ENCODE results near the gene MYL12A. TPM values are rescaled to one million over a fixed set of nuclear protein-coding genes. Genes with fewer than 3 reads are reported as not detected.

The MYL12A gene
- total RNA-seq, 1 donor from 2014 or later: 421 TPM

DNA sequence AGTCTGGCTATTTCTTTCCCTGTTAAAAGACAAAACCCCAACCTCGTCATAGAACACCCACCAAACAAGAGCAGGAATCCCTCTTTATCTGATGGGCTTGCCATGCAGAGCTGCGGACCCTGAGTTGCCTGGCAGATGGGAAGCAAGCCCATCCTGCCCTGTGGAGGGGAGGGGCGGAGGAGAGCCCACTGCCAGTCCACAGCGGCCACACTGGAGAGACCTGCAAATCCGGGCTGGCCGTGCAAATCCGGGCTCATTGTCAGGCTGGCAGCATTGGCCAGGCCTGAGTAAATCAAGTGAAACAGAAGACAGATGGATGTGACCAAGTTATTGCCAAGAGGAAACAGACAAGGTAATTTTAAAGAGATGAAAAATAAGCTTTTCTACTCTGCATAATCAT lies 36.3 kb downstream of the MYL12A start:
- Histone ChIP-seq H3K4me1 (peaks cover 0 to 3% of the 10 kb centered on the region in 2 donors), H3K4me3 (no peak overlapping the region), H3K27ac (no peak overlapping the region), H3K9me3 (no peaks in the 10 kb centered on the region), H3K27me3 (no peaks in the 10 kb centered on the region), H3K36me3 (peaks cover 0 to 6% of the 10 kb centered on the region in 2 donors)
- intact Hi-C loops (cut with DNase I): loop anchor here (2.0 to 10.0 kb wide), 4 partner anchors 168 to 713 kb away; partner anchors contain the start of gene TGIF1
- TF ChIP-seq, protein P1, sequence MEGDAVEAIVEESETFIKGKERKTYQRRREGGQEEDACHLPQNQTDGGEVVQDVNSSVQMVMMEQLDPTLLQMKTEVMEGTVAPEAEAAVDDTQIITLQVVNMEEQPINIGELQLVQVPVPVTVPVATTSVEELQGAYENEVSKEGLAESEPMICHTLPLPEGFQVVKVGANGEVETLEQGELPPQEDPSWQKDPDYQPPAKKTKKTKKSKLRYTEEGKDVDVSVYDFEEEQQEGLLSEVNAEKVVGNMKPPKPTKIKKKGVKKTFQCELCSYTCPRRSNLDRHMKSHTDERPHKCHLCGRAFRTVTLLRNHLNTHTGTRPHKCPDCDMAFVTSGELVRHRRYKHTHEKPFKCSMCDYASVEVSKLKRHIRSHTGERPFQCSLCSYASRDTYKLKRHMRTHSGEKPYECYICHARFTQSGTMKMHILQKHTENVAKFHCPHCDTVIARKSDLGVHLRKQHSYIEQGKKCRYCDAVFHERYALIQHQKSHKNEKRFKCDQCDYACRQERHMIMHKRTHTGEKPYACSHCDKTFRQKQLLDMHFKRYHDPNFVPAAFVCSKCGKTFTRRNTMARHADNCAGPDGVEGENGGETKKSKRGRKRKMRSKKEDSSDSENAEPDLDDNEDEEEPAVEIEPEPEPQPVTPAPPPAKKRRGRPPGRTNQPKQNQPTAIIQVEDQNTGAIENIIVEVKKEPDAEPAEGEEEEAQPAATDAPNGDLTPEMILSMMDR (IDR thresholded peaks at IDR 0.05): no peak
- DNase-seq (ENCODE audit: low spot score in 2 of 2): no peak

DNA sequence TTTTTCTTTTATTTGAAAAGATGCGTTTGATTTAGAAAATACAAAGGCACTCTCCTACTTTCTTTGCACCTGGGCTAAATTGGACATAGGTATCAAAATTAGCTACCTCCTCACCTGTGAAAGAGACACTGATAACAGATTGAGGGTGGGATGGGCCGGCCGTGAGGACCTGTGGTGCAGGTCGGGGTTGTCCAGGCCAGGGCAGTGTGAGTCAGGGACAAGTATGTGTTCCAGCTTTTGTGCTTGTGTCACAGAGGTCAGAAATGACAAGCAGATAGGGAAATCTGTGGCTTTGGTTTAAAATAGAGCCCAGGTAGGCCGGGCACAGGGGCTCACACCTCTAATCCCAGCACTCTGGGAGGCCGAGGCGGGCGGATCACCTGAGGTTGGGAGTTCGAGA lies 36.9 kb downstream of the MYL12A start:
- peaks cover 0 to 3% of the 10 kb centered on the region in 2 donors for H3K4me1 ChIP-seq
- intact Hi-C loops (cut with DNase I): loop anchor here (5.0 to 10.0 kb wide), 3 partner anchors 168 to 713 kb away; partner anchors contain the start of gene TGIF1
- H3K27me3 ChIP-seq: no peaks in the 10 kb centered on the region
- H3K36me3 ChIP-seq: peaks cover 0 to under 1% of the 10 kb centered on the region in 2 donors
- no peaks in the 10 kb centered on the region for H3K9me3 ChIP-seq
- no peak overlapping the region for H3K4me3 ChIP-seq
- DNase-seq (ENCODE audit: low spot score in 2 of 2): no peak
- no peak overlapping the region for H3K27ac ChIP-seq
- TF ChIP-seq, protein P1 (IDR thresholded peaks at IDR 0.05): no peak

DNA sequence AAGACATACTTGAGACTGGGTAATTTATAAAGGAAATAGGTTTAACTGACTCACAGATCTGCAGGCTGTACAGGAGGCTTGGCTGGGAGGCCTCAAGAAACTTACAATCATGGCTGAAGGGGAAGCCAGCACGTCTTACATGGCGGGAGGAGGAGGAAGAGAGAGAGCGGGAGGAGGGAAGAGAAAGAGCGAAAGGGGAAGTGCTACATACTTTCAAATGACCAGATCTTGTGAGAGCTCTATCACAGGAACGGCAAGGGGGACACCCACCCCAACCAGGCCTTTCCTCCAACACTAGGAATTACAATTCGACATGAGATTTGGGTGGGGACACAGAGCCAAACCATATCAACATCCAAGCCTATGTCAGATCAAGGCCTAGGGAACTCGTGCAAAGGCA lies 38.6 kb downstream of the MYL12A start:
- Histone ChIP-seq H3K4me1 (peaks cover 0 to 3% of the 10 kb centered on the region in 2 donors), H3K36me3 (no peaks in the 10 kb centered on the region), H3K27me3 (no peaks in the 10 kb centered on the region), H3K4me3 (no peak overlapping the region), H3K27ac (no peak overlapping the region), H3K9me3 (no peaks in the 10 kb centered on the region)
- TF ChIP-seq, protein P1 (IDR thresholded peaks at IDR 0.05): no peak
- intact Hi-C loops (cut with DNase I): loop anchor here (10.0 kb wide), 1 partner anchor 589 kb away; no protein-coding TSS in a partner anchor
- DNase-seq (ENCODE audit: low spot score in 2 of 2): no peak

DNA sequence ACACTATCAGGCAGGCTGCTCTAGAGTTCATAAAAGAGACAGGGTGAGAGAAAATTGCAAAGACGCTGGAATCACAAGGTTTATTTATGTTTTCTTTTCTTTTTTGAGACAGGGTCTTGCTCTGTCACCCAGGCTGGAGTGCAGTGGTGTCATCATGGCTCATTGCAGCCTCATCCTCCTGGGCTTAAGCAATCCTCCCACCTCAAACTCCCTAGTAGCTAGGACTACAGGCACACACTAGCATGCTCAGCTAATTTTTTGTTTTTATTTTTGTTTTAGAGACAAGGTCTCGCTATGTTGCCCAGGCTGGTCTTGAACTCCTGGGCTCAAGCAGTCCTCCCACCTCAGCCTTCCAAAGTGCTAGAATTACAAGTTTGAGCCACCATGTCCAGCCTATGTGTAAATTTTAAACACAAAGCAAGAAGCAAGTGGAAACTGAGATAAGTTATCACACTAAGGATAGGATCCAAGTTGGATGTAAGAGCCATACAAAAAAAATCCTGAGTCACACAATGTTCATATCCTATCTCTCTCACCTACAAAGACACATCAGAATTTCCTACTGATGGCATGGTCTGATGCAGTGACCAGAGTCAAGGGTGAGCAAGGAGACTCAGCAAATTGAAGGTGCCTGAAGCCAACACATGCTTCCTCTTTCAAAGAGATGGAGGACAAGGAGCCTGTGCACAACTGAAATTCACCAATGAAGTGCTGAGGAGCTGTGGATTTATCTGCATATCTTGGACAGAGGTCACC lies 45.8 kb downstream of the MYL12A start:
- intact Hi-C loops (cut with DNase I): no loop called here
- H3K9me3 ChIP-seq: peaks cover 0 to 5% of the 10 kb centered on the region in 2 donors
- no peak overlapping the region for H3K4me3 ChIP-seq
- no peak for DNase-seq (ENCODE audit: low spot score in 2 of 2)
- peaks cover 0 to 2% of the 10 kb centered on the region in 2 donors for H3K4me1 ChIP-seq
- no peaks in the 10 kb centered on the region for H3K27me3 ChIP-seq
- H3K36me3 ChIP-seq: no peaks in the 10 kb centered on the region
- H3K27ac ChIP-seq: no peak overlapping the region
- TF ChIP-seq, protein P1 (IDR thresholded peaks at IDR 0.05): no peak

DNA sequence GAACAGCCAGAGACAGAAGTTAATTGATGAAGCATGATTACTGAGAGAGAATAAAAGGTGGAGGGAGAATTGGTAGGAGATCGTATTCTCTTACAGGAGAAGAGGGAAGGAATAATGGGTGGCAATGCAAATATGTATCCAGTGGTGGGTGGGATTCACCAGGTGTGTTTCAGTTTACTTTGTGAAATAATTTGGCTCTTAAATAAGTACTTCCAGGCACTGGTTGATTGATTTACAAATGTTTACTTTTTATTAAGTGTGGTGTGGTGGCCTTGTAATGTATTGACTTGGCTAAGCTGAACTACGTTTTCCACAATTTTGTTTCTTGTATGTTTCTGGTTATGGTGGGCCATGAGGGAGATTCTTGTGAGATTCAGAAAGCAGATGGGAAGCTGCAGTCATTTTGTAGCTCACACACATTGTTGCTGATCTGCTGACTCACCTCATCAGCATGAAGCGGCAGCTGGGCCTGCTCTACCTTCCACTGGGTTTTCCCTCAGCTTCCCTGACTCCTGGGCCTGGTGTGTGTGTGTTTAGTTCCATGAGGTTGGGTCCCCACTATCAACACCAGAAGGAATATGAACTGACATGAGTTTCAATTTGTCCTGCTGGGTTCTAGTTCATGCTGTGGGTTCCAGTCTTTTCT lies 47.0 kb downstream of the MYL12A start:
- DNase-seq (ENCODE audit: low spot score in 2 of 2): no peak
- intact Hi-C loops (cut with DNase I): no loop called here
- H3K4me3 ChIP-seq: no peak overlapping the region
- peaks cover 0 to 2% of the 10 kb centered on the region in 2 donors for H3K4me1 ChIP-seq
- no peaks in the 10 kb centered on the region for H3K36me3 ChIP-seq
- TF ChIP-seq, protein P1 (IDR thresholded peaks at IDR 0.05): no peak
- no peak overlapping the region for H3K27ac ChIP-seq
- no peaks in the 10 kb centered on the region for H3K27me3 ChIP-seq
- H3K9me3 ChIP-seq: peaks cover 0 to 8% of the 10 kb centered on the region in 2 donors

Data from ascending aorta (tissue), 2 donors.